Liver (tissue), 9 donors: ENCODE data around the gene CFAP61. TPM values are rescaled to one million over a fixed set of nuclear protein-coding genes. Genes with fewer than 3 reads are reported as not detected.

Experiments
- DNase-seq: peaks from one replicate; pipeline ENCODE4 v3.0.0-alpha.2; 2017; ENCODE audit warnings: low spot score
- H3K27ac ChIP-seq, 2 donors: one replicate each; pipeline ENCODE4 v1.7.0; 2013; ENCODE audit warnings: inconsistent platforms in 2 of 2, low read length in 2 of 2, control low read depth in 1 of 2, low read depth in 1 of 2, mild to moderate bottlenecking in 1 of 2
- H3K27me3 ChIP-seq, 4 donors: one replicate each; pipeline versions ENCODE4 v1.6.1 to v1.7.0; 2013; ENCODE audit warnings: low read length in 3 of 4, inconsistent platforms in 1 of 4, mild to moderate bottlenecking in 1 of 4, moderate library complexity in 1 of 4; ENCODE audit not compliant: control insufficient read depth in 4 of 4, insufficient read depth in 4 of 4
- H3K36me3 ChIP-seq, 4 donors: one replicate each; pipeline versions ENCODE4 v1.6.1 to v1.7.0; 2013; ENCODE audit warnings: low read length in 3 of 4, mild to moderate bottlenecking in 3 of 4, low read depth in 1 of 4, moderate library complexity in 1 of 4; ENCODE audit not compliant: control insufficient read depth in 4 of 4, insufficient read depth in 3 of 4
- H3K4me1 ChIP-seq, 4 donors: one replicate each; pipeline versions ENCODE4 v1.6.1 to v1.7.0; 2013; ENCODE audit warnings: low read length in 3 of 4, mild to moderate bottlenecking in 3 of 4, moderate library complexity in 1 of 4; ENCODE audit not compliant: control insufficient read depth in 4 of 4, insufficient read depth in 4 of 4
- H3K4me3 ChIP-seq, 3 donors: one replicate each; pipeline versions ENCODE4 v1.6.1 to v1.7.0; 2013; ENCODE audit warnings: low read length in 3 of 3, control low read depth in 1 of 3, low read depth in 1 of 3, mild to moderate bottlenecking in 1 of 3
- H3K9ac ChIP-seq, 2 donors: one replicate each; pipeline ENCODE4 v1.7.0; 2013; ENCODE audit warnings: low read length in 2 of 2, mild to moderate bottlenecking in 2 of 2, moderate library complexity in 2 of 2, control low read depth in 1 of 2, low read depth in 1 of 2
- H3K9me3 ChIP-seq, 4 donors: one replicate each; pipeline versions ENCODE4 v1.6.1 to v1.7.0; 2013; ENCODE audit warnings: low read length in 3 of 4; ENCODE audit not compliant: control insufficient read depth in 4 of 4
- ATF3 ChIP-seq: IDR thresholded peaks from 2 replicates; pipeline ENCODE4 v1.6.1; 2016; ENCODE audit warnings: antibody characterized with exemption
- CTCF ChIP-seq: fragments of 150-350 bp; IDR thresholded peaks from 2 replicates; pipeline ENCODE4 v1.5.1; 2017; ENCODE audit warnings: improper control_type of control experiment, low read depth, low read length; ENCODE audit not compliant: missing input control
- EGR1 ChIP-seq, 2 donors: IDR thresholded peaks; 2 replicates each; pipeline ENCODE4 v1.6.1; 2016 to 2018; ENCODE audit warnings: antibody characterized with exemption in 2 of 2, low read depth in 2 of 2
- FOXA1 ChIP-seq: IDR thresholded peaks from 2 replicates; pipeline ENCODE4 v1.6.1; 2016; ENCODE audit warnings: antibody characterized with exemption
- FOXA2 ChIP-seq: IDR thresholded peaks from 2 replicates; pipeline ENCODE4 v1.6.1; 2016; ENCODE audit warnings: antibody characterized with exemption
- GABPA ChIP-seq, 2 donors: IDR thresholded peaks in 1 of 2; conservative IDR thresholded peaks in 1 of 2; 2 replicates each; pipeline ENCODE4 v1.6.1; 2016; ENCODE audit warnings: antibody characterized with exemption in 2 of 2, mild to moderate bottlenecking in 1 of 2, moderate library complexity in 1 of 2
- HNF4A ChIP-seq, 2 donors: conservative IDR thresholded peaks; 2 replicates each; pipeline ENCODE4 v1.6.1; 2016; ENCODE audit warnings: antibody characterized with exemption in 2 of 2, mild to moderate bottlenecking in 2 of 2
- HNF4G ChIP-seq: IDR thresholded peaks from 2 replicates; pipeline ENCODE4 v1.6.1; 2016; ENCODE audit warnings: antibody characterized with exemption
- JUND ChIP-seq, 2 donors: IDR thresholded peaks; 2 replicates each; pipeline ENCODE4 v1.6.1; 2016; ENCODE audit warnings: antibody characterized with exemption in 2 of 2
- MAX ChIP-seq: IDR thresholded peaks from 2 replicates; pipeline ENCODE4 v1.6.1; 2016; ENCODE audit warnings: antibody characterized with exemption
- NR2F2 ChIP-seq: IDR thresholded peaks from 2 replicates; pipeline ENCODE4 v1.6.1; 2016; ENCODE audit warnings: antibody characterized with exemption
- RAD21 ChIP-seq, 2 donors: IDR thresholded peaks; 2 replicates each; pipeline ENCODE4 v1.6.1; 2016; ENCODE audit warnings: antibody characterized with exemption in 2 of 2, mild to moderate bottlenecking in 2 of 2
- RXRA ChIP-seq, 2 donors: IDR thresholded peaks; 2 replicates each; pipeline ENCODE4 v1.6.1; 2017 to 2018; ENCODE audit warnings: antibody characterized with exemption in 2 of 2, mild to moderate bottlenecking in 1 of 2
- SP1 ChIP-seq: IDR thresholded peaks from 2 replicates; pipeline ENCODE4 v1.6.1; 2018; ENCODE audit warnings: antibody characterized with exemption, mild to moderate bottlenecking
- TAF1 ChIP-seq: conservative IDR thresholded peaks from 2 replicates; pipeline ENCODE4 v1.6.1; 2016; ENCODE audit warnings: antibody characterized with exemption, mild to moderate bottlenecking
- YY1 ChIP-seq: IDR thresholded peaks from 2 replicates; pipeline ENCODE4 v1.6.1; 2016; ENCODE audit warnings: antibody characterized with exemption, mild to moderate bottlenecking
- ZBTB33 ChIP-seq: IDR thresholded peaks from 2 replicates; pipeline ENCODE4 v1.6.1; 2016; ENCODE audit warnings: antibody characterized with exemption
- WGBS: extraction: QIAGEN DNeasy Blood & Tissue Kit; methylation state at CpG from one replicate; pipeline ENCODE4 v1.1.7; 2013; 5-methylcytosine and 5-hydroxymethylcytosine counted together
- polyA plus RNA-seq, 2 donors: library from polyadenylated mRNA; stranded (reverse) in 1 of 2; unstranded in 1 of 2; fragments of 200-250 nt in 1 of 2; fragments of >200 nt in 1 of 2; fragmentation: Nextera tagmentation in 1 of 2; extraction: Ambion mirVana in 1 of 2; gene quantifications; one replicate each; pipeline versions ENCODE4 v1.2.1 to v1.2.3, GENCODE V29; 2013 to 2015
- total RNA-seq, 2 donors: library from RNA; depleted of rRNA; stranded (reverse); fragments of >200 nt; gene quantifications; one replicate each; pipeline ENCODE4 v1.2.3, GENCODE V29; 2014
- donor health status: healthy.
- donor health status: healthy.
- donor health status: healthy.
- donor health status: healthy.
- donor health status: healthy.

CFAP61 gene
- total and polyA plus RNA-seq, 4 donors: 0.05 TPM; not detected in 3

GRCh38 chr20:20078041-20078440, 25.7 kb downstream of the CFAP61 start:
- no peak overlapping the region for H3K4me3 ChIP-seq
- peaks cover 0 to 3% (median 1%) of the 10 kb centered on the region in 4 donors for H3K27me3 ChIP-seq
- no peak overlapping the region for H3K9ac ChIP-seq
- no peak for DNase-seq
- H3K36me3 ChIP-seq: no peaks in the 10 kb centered on the region
- WGBS: 93% methylated on average over 4 of the region's 4 CpGs
- H3K9me3 ChIP-seq: no peaks in the 10 kb centered on the region
- no peak overlapping the region for H3K27ac ChIP-seq
- no peaks in the 10 kb centered on the region for H3K4me1 ChIP-seq
- TF ChIP-seq CTCF (no peak), ATF3 (no peak), NR2F2 (no peak), RXRA (IDR thresholded peaks at IDR 0.05) (no peak), YY1 (no peak), EGR1 (IDR thresholded peaks at IDR 0.05; ENCODE audit: low read depth in 2 of 2) (no peak), GABPA (IDR thresholded peaks at IDR 0.05 in 1 of 2, conservative IDR thresholded peaks at IDR 0.05 in 1 of 2) (no peak), TAF1 (no peak), HNF4A (conservative IDR thresholded peaks at IDR 0.05) (no peak), FOXA1 (no peak), FOXA2 (no peak), ZBTB33 (no peak), SP1 (no peak), RAD21 (IDR thresholded peaks at IDR 0.05) (no peak), MAX (no peak), HNF4G (no peak)

DNA sequence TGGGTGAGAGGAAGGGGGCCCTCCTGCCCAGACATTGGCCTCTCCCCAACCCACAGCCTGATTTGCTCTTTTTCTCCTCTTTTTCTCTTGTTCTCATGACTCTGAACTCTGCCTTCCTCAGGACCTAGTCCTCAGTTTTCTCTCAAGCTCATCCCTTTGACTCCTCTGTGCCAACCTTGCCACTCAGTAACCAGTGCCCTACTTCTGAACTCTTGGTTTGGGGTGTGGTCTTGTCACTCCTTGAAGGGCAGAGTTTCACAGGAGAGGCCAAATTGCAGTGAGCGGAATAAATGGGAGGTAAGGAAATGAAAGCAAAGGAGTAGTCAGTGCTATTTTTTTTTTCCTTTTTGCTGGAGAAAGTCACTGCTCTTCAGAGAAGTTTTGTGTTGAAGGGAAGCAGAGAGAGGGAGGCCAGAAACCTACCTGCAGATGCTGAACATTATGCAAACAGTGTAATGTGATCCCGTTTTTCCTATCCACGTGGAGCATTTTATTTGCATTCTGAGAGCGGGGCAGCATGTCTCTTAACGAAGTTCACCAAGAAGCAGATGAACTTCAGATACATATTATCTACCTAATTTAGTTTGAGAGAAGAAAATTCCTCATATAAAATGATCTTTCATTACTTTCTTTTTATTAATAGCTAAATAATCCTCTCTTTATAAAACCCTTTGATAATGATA, 26.9 kb downstream of the CFAP61 start:
- H3K4me3 ChIP-seq: no peak overlapping the region
- DNase-seq: no peak

More for the DNA sequence above, 26.9 kb downstream of the CFAP61 start:
- no peak overlapping the region for H3K9ac ChIP-seq
- H3K36me3 ChIP-seq: no peaks in the 10 kb centered on the region
- no peaks in the 10 kb centered on the region for H3K4me1 ChIP-seq
- 42% methylated on average over 5 of the region's 5 CpGs for WGBS
- no peak overlapping the region for H3K27ac ChIP-seq
- no peaks in the 10 kb centered on the region for H3K27me3 ChIP-seq
- no peaks in the 10 kb centered on the region for H3K9me3 ChIP-seq
- TF ChIP-seq HNF4A (conservative IDR thresholded peaks at IDR 0.05) (no peak), EGR1 (IDR thresholded peaks at IDR 0.05; ENCODE audit: low read depth in 2 of 2) (no peak), JUND (IDR thresholded peaks at IDR 0.05) (no peak), NR2F2 (no peak), ATF3 (no peak)
